AG09309 (cell line): ENCODE data around the gene LDLRAD4.

ENCODE experiments used
- DNase-seq: peaks from one replicate; pipeline ENCODE4 v3.0.0-alpha.2; 2010; ENCODE audit warnings: low read depth
- H3K4me3 ChIP-seq: 2 replicates; pipeline ENCODE4 v1.5.1; 2011; ENCODE audit warnings: mild to moderate bottlenecking, low read depth, low read length, moderate library complexity; ENCODE audit not compliant: control insufficient read depth
- CTCF ChIP-seq: IDR thresholded peaks from 2 replicates; pipeline ENCODE4 v1.5.1; 2011; ENCODE audit warnings: mild to moderate bottlenecking, low read depth, low read length, inconsistent platforms; ENCODE audit not compliant: insufficient read depth, control insufficient read depth; ENCODE audit errors: missing control alignments

LDLRAD4 gene

GRCh38 chr18:13198701-13199100 lies 19.9 kb upstream of the LDLRAD4 start:
- no peak overlapping the region for H3K4me3 ChIP-seq
- TF ChIP-seq CTCF, result no peak
- DNase-seq, result no peak

GRCh38 chr18:13199169-13199568 lies 19.4 kb upstream of the LDLRAD4 start:
- TF ChIP-seq CTCF, result no peak
- no peak for DNase-seq
- no peak overlapping the region for H3K4me3 ChIP-seq

GRCh38 chr18:13201292-13201691 lies 17.3 kb upstream of the LDLRAD4 start:
- no peak for DNase-seq
- TF ChIP-seq CTCF, result no peak
- no peak overlapping the region for H3K4me3 ChIP-seq

GRCh38 chr18:13202571-13202970 lies 16.0 kb upstream of the LDLRAD4 start:
- no peak overlapping the region for H3K4me3 ChIP-seq
- DNase-seq, result no peak
- no peak for TF ChIP-seq CTCF

GRCh38 chr18:13206301-13206700 lies 12.3 kb upstream of the LDLRAD4 start:
- no peak overlapping the region for H3K4me3 ChIP-seq
- DNase-seq, result no peak
- no peak for TF ChIP-seq CTCF

- no peak overlapping the region for H3K4me3 ChIP-seq
- no peak for DNase-seq
- TF ChIP-seq CTCF, result no peak
These were observed 11.3 kb upstream of the LDLRAD4 start for GRCh38 chr18:13207294-13207693.

- no peak for DNase-seq
- no peak for TF ChIP-seq CTCF
These were observed 7.0 kb upstream of the LDLRAD4 start for GRCh38 chr18:13211534-13211933.

More at GRCh38 chr18:13211534-13211933, 7.0 kb upstream of the LDLRAD4 start:
- H3K4me3 ChIP-seq, result no peak overlapping the region
